H9 (cell line): Measurements from ENCODE around the gene KCNJ11. TPM values are rescaled to one million over a fixed set of nuclear protein-coding genes. Genes with fewer than 3 reads are reported as not detected.

Experiments
- DNase-seq: peaks from one replicate; pipeline ENCODE4 v3.0.0-alpha.2; 2017
- H2AFZ ChIP-seq: one replicate; pipeline ENCODE4 v1.6.1; 2013; ENCODE audit warnings: mild to moderate bottlenecking, low read length, control low read depth, moderate library complexity
- H2AK5ac ChIP-seq: 2 replicates; pipeline ENCODE4 v1.6.1; 2013; ENCODE audit warnings: low read length, control low read depth, mixed read lengths; ENCODE audit not compliant: insufficient read length
- H2BK120ac ChIP-seq: one replicate; pipeline ENCODE4 v1.6.1; 2013; ENCODE audit warnings: low read depth, mild to moderate bottlenecking, low read length, control low read depth, inconsistent platforms; ENCODE audit not compliant: poor library complexity, severe bottlenecking
- H2BK12ac ChIP-seq: 2 replicates; pipeline ENCODE4 v1.6.1; 2013; ENCODE audit warnings: low read length, control low read depth, mixed read lengths, low read depth; ENCODE audit not compliant: insufficient read length
- H2BK15ac ChIP-seq: 2 replicates; pipeline ENCODE4 v1.6.1; 2013; ENCODE audit warnings: low read depth, low read length, control low read depth
- H2BK20ac ChIP-seq: one replicate; pipeline ENCODE4 v1.6.1; 2013; ENCODE audit warnings: low read depth, mild to moderate bottlenecking, low read length, control low read depth, inconsistent platforms; ENCODE audit not compliant: poor library complexity, severe bottlenecking
- H2BK5ac ChIP-seq: 2 replicates; pipeline ENCODE4 v1.6.1; 2013; ENCODE audit warnings: low read length, control low read depth, mixed read lengths; ENCODE audit not compliant: insufficient read length
- H3K14ac ChIP-seq: 2 replicates; pipeline ENCODE4 v1.6.1; 2013; ENCODE audit warnings: low read length, control low read depth; ENCODE audit not compliant: insufficient read depth
- H3K18ac ChIP-seq: 2 replicates; pipeline ENCODE4 v1.6.1; 2013; ENCODE audit warnings: low read depth, mild to moderate bottlenecking, mixed read lengths, low read length, control low read depth; ENCODE audit not compliant: insufficient read length
- H3K23ac ChIP-seq: 2 replicates; pipeline ENCODE4 v1.6.1; 2013; ENCODE audit warnings: low read length, control low read depth, mixed read lengths, low read depth; ENCODE audit not compliant: insufficient read length
- H3K23me2 ChIP-seq: 2 replicates; pipeline ENCODE4 v1.6.1; 2013; ENCODE audit warnings: low read depth, mild to moderate bottlenecking, mixed read lengths, low read length, control low read depth; ENCODE audit not compliant: insufficient read length, poor library complexity, severe bottlenecking
- H3K27ac ChIP-seq: 2 replicates; pipeline ENCODE4 v1.5.1; 2013; ENCODE audit warnings: low read length, control low read depth, mixed read lengths, low read depth; ENCODE audit not compliant: insufficient read length
- H3K27me3 ChIP-seq: 2 replicates; pipeline ENCODE4 v1.6.1; 2013; ENCODE audit warnings: low read length, control low read depth, inconsistent platforms; ENCODE audit not compliant: insufficient read depth
- H3K4ac ChIP-seq: 2 replicates; pipeline ENCODE4 v1.6.1; 2013; ENCODE audit warnings: low read depth, mild to moderate bottlenecking, control low read depth, inconsistent platforms, low read length, moderate library complexity
- H3K4me1 ChIP-seq: 2 replicates; pipeline ENCODE4 v1.6.1; 2013; ENCODE audit warnings: low read length, control low read depth, inconsistent platforms; ENCODE audit not compliant: insufficient read depth
- H3K4me2 ChIP-seq: 2 replicates; pipeline ENCODE4 v1.6.1; 2013; ENCODE audit warnings: low read length, control low read depth, mixed read lengths; ENCODE audit not compliant: insufficient read length, insufficient read depth
- H3K56ac ChIP-seq: 2 replicates; pipeline ENCODE4 v1.6.1; 2013; ENCODE audit warnings: low read depth, mild to moderate bottlenecking, mixed read lengths, low read length, control low read depth; ENCODE audit not compliant: insufficient read length
- H3K79me1 ChIP-seq: 2 replicates; pipeline ENCODE4 v1.6.1; 2013; ENCODE audit warnings: low read depth, mild to moderate bottlenecking, moderate library complexity, low read length, control low read depth, inconsistent platforms; ENCODE audit not compliant: insufficient read depth, poor library complexity, severe bottlenecking
- H3K79me2 ChIP-seq: 2 replicates; pipeline ENCODE4 v1.6.1; 2013; ENCODE audit warnings: low read length, control low read depth, inconsistent platforms; ENCODE audit not compliant: insufficient read depth
- H3K9ac ChIP-seq: 2 replicates; pipeline ENCODE4 v1.6.1; 2013; ENCODE audit warnings: low read length, control low read depth, mixed read lengths; ENCODE audit not compliant: insufficient read length; ENCODE audit errors: extremely low read depth
- H3K9me3 ChIP-seq: one replicate; pipeline ENCODE4 v1.6.1; 2013; ENCODE audit warnings: low read depth, low read length, inconsistent platforms; ENCODE audit not compliant: control insufficient read depth
- H3T11ph ChIP-seq: one replicate; pipeline ENCODE4 v1.6.1; 2013; ENCODE audit warnings: mild to moderate bottlenecking, low read length, control low read depth, inconsistent platforms
- H4K20me1 ChIP-seq: one replicate; pipeline ENCODE4 v1.6.1; 2013; ENCODE audit not compliant: control insufficient read depth, insufficient read length, insufficient read depth
- H4K5ac ChIP-seq: 2 replicates; pipeline ENCODE4 v1.6.1; 2013; ENCODE audit warnings: low read depth, mild to moderate bottlenecking, mixed read lengths, low read length, control low read depth; ENCODE audit not compliant: insufficient read length
- H4K8ac ChIP-seq: replicated peaks from 2 replicates; pipeline ENCODE4 v1.6.1; 2013; ENCODE audit warnings: low read length, control low read depth, mixed read lengths, low read depth; ENCODE audit not compliant: insufficient read length
- H4K91ac ChIP-seq: 2 replicates; pipeline ENCODE4 v1.6.1; 2013; ENCODE audit warnings: low read depth, mild to moderate bottlenecking, moderate library complexity, mixed read lengths, low read length, control low read depth; ENCODE audit not compliant: insufficient read length
- H3K27ac Mint-ChIP-seq, 3 experiments: 2 replicates in 2 of 3; 3 replicates in 1 of 3; pipeline ENCODE4 v1.8.0; 2020 to 2021; ENCODE audit warnings: mixed read lengths in 3 of 3, mild to moderate bottlenecking in 1 of 3, moderate library complexity in 1 of 3
- H3K27me3 Mint-ChIP-seq: 2 replicates; pipeline ENCODE4 v1.8.0; 2021; ENCODE audit warnings: low read depth, mild to moderate bottlenecking, moderate library complexity, mixed read lengths
- H3K36me3 Mint-ChIP-seq, 3 experiments: 2 replicates in 2 of 3; 3 replicates in 1 of 3; pipeline ENCODE4 v1.8.0; 2020 to 2021; ENCODE audit warnings: low read depth in 3 of 3, mixed read lengths in 3 of 3; ENCODE audit not compliant: insufficient read depth in 1 of 3
- H3K4me1 Mint-ChIP-seq, 2 experiments: 2 replicates each; pipeline ENCODE4 v1.8.0; 2020; ENCODE audit warnings: mixed read lengths in 2 of 2
- H3K4me3 Mint-ChIP-seq, 2 experiments: 2 replicates in 1 of 2; 3 replicates in 1 of 2; pipeline ENCODE4 v1.8.0; 2020 to 2021; ENCODE audit warnings: mild to moderate bottlenecking in 2 of 2, mixed read lengths in 2 of 2, moderate library complexity in 1 of 2
- H3K9me3 Mint-ChIP-seq, 2 experiments: 2 replicates in 1 of 2; 3 replicates in 1 of 2; pipeline ENCODE4 v1.8.0; 2020; ENCODE audit warnings: mild to moderate bottlenecking in 2 of 2, mixed read lengths in 2 of 2, moderate library complexity in 1 of 2
- WGBS: extraction: QIAGEN DNeasy Blood & Tissue Kit; methylation state at CpG from one replicate; pipeline ENCODE4 v1.1.7; 2013; ENCODE audit warnings: missing lambda C conversion rate, low lambda C conversion rate, mixed read lengths; ENCODE audit not compliant: insufficient read length; ENCODE audit errors: extremely low coverage; 5-methylcytosine and 5-hydroxymethylcytosine counted together
- total RNA-seq: library from RNA; stranded (reverse); gene quantifications from 2 replicates; pipeline ENCODE4 v1.2.1, GENCODE V29; 2021
- TF ChIP-seq, protein P1 (sequence below): fragments of 200-600 bp; sonication (generic); conservative IDR thresholded peaks from 3 replicates; pipeline ENCODE4 v1.8.0; 2021; ENCODE audit warnings: antibody characterized with exemption, mild to moderate bottlenecking

KCNJ11 gene
- total RNA-seq, 1 experiment from 2014 or later: 2.3 TPM

DNA sequence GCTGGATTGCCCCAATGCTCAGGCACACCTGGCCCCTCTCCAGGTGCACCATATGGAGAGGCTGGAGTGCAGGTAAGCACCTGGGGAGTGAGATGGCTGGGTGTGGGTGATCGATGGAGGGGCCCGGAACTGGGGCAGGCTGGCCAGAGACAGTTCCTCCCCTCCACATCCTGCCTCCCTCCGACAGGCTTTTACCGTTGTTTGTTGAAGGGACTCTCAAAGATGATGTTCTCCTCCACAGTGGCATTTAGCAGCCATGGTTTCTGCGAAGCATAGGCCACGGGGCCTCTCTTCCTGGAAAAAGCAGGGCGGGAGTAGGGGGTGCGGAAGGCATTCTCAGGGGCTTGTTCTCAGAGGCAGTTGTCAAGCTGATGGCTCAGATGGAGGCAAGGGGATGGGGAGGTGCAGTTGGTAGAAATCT is 25.9 kb upstream of the KCNJ11 start:
- no peaks in the 10 kb centered on the region for H3K79me1 ChIP-seq
- H2BK120ac ChIP-seq: no peak overlapping the region
- Mint-ChIP-seq H3K27ac (no peak overlapping the region), H3K27me3 (peaks cover 62% of the 10 kb centered on the region), H3K4me3 (no peak overlapping the region), H3K4me1 (peaks cover 11 to 26% of the 10 kb centered on the region in 2 experiments), H3K36me3 (no peaks in the 10 kb centered on the region), H3K9me3 (peaks cover 0 to 3% of the 10 kb centered on the region in 2 experiments; a peak in 1 of 5 replicates)
- H4K91ac ChIP-seq: no peak overlapping the region
- no peak overlapping the region for H3K27ac ChIP-seq
- no peak overlapping the region for H2BK5ac ChIP-seq
- no peak overlapping the region for H2BK20ac ChIP-seq
- no peak overlapping the region for H3K9ac ChIP-seq
- H4K5ac ChIP-seq: no peak overlapping the region
- no peaks in the 10 kb centered on the region for H3K27me3 ChIP-seq
- H4K20me1 ChIP-seq: no peaks in the 10 kb centered on the region
- no peak overlapping the region for H3K18ac ChIP-seq
- no peak overlapping the region for H2BK15ac ChIP-seq
- no peak overlapping the region for H3T11ph ChIP-seq
- WGBS: no CpG with 5 or more reads among the region's 8 CpGs
- no peaks in the 10 kb centered on the region for H3K23me2 ChIP-seq
- no peak overlapping the region for H3K4me2 ChIP-seq
- TF ChIP-seq, protein P1, sequence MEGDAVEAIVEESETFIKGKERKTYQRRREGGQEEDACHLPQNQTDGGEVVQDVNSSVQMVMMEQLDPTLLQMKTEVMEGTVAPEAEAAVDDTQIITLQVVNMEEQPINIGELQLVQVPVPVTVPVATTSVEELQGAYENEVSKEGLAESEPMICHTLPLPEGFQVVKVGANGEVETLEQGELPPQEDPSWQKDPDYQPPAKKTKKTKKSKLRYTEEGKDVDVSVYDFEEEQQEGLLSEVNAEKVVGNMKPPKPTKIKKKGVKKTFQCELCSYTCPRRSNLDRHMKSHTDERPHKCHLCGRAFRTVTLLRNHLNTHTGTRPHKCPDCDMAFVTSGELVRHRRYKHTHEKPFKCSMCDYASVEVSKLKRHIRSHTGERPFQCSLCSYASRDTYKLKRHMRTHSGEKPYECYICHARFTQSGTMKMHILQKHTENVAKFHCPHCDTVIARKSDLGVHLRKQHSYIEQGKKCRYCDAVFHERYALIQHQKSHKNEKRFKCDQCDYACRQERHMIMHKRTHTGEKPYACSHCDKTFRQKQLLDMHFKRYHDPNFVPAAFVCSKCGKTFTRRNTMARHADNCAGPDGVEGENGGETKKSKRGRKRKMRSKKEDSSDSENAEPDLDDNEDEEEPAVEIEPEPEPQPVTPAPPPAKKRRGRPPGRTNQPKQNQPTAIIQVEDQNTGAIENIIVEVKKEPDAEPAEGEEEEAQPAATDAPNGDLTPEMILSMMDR: no peak
- no peak overlapping the region for H2AK5ac ChIP-seq
- no peak overlapping the region for H2BK12ac ChIP-seq
- no peak overlapping the region for H3K14ac ChIP-seq
- H3K4ac ChIP-seq: no peak overlapping the region
- H4K8ac ChIP-seq: no peak overlapping the region
- no peak overlapping the region for H2AFZ ChIP-seq
- no peak overlapping the region for H3K56ac ChIP-seq
- H3K9me3 ChIP-seq: no peaks in the 10 kb centered on the region
- no peak for DNase-seq
- H3K4me1 ChIP-seq: no peaks in the 10 kb centered on the region
- no peaks in the 10 kb centered on the region for H3K79me2 ChIP-seq
- H3K23ac ChIP-seq: no peak overlapping the region
